Suprapubic skin (tissue), 4 donors: ENCODE measurements around the gene FGF3. TPM values are rescaled to one million over a fixed set of nuclear protein-coding genes. Genes with fewer than 3 reads are reported as not detected.

ENCODE experiments used
- DNase-seq, 2 donors: peaks; one replicate each; pipeline ENCODE4 v3.0.0-alpha.2; 2019; ENCODE audit warnings: low spot score in 2 of 2
- H3K27ac ChIP-seq: fragments of 200-600 bp; sonication (generic); one replicate; pipeline ENCODE4 v1.5.1; 2019
- H3K27me3 ChIP-seq: fragments of 200-600 bp; sonication (generic); one replicate; pipeline ENCODE4 v1.5.1; 2019
- H3K36me3 ChIP-seq: fragments of 200-600 bp; sonication (generic); one replicate; pipeline ENCODE4 v1.5.1; 2019
- H3K4me1 ChIP-seq: fragments of 200-600 bp; sonication (generic); one replicate; pipeline ENCODE4 v1.5.1; 2019
- H3K4me3 ChIP-seq: fragments of 200-600 bp; sonication (generic); one replicate; pipeline ENCODE4 v1.5.1; 2019; ENCODE audit warnings: mild to moderate bottlenecking
- H3K9me3 ChIP-seq: fragments of 200-600 bp; sonication (generic); one replicate; pipeline ENCODE4 v1.5.1; 2019
- CTCF ChIP-seq, 2 donors: fragments of 200-600 bp in 1 of 2; fragments of 450-650 bp in 1 of 2; sonication (generic) in 1 of 2; IDR thresholded peaks; one replicate each; pipeline ENCODE4 v1.5.1; 2016 to 2019; ENCODE audit warnings: antibody characterized with exemption in 2 of 2, mild to moderate bottlenecking in 1 of 2, moderate library complexity in 1 of 2
- EP300 ChIP-seq: sonication (generic); formaldehyde crosslinking; IDR thresholded peaks from one replicate; pipeline ENCODE4 v1.6.1; 2017; ENCODE audit warnings: antibody characterized with exemption
- POLR2A ChIP-seq, 2 donors: fragments of 450-650 bp; IDR thresholded peaks; one replicate each; pipeline ENCODE4 v1.6.1; 2017; ENCODE audit warnings: antibody characterized with exemption in 2 of 2, mild to moderate bottlenecking in 2 of 2, moderate library complexity in 2 of 2
- POLR2AphosphoS5 ChIP-seq, 3 donors: sonication (generic); formaldehyde crosslinking; IDR thresholded peaks; one replicate each; pipeline ENCODE4 v1.6.1; 2017; ENCODE audit warnings: antibody characterized with exemption in 3 of 3
- WGBS: methylation state at CpG from one replicate; pipeline ENCODE4 v1.1.5; 2018; 5-methylcytosine and 5-hydroxymethylcytosine counted together
- total RNA-seq, 4 donors: library from RNA; depleted of rRNA; stranded (reverse); fragments of >200 nt; gene quantifications; one replicate each; pipeline ENCODE4 v1.1.0, GENCODE V29; 2016

Gene FGF3
- total RNA-seq, 4 donors from 2014 or later: not detected

GRCh38 chr11:69816671-69817070, 2.5 kb downstream of the FGF3 start:
- WGBS: 22% methylated on average over 12 of the region's 12 CpGs
- Histone ChIP-seq H3K27me3 (peaks cover 96% of the 10 kb centered on the region), H3K9me3 (no peaks in the 10 kb centered on the region), H3K27ac (no peak overlapping the region), H3K4me1 (peaks cover 7% of the 10 kb centered on the region), H3K4me3 (no peak overlapping the region), H3K36me3 (no peaks in the 10 kb centered on the region)
- DNase-seq: no peak
- no peak for TF ChIP-seq EP300

DNA sequence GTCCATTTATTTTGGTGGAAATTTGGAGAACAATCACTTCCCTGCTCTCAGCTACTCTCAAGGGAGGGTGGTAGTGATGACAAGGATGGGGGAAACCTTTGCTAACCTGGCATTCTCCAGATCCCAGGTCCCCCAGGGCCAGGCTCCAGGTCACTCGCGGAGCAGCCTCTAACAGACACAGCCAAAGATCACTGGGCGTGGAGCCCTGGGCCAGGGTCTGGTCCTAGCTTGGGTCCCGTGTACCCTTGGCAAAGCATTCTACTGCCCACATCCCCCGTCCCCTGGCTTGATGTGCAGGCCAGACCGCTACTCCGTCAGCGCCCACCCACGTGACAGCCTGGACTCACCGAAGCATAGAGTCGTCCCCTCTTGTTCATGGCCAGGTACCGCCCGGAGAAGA, 3.2 kb downstream of the FGF3 start:
- no peaks in the 10 kb centered on the region for H3K9me3 ChIP-seq
- TF ChIP-seq CTCF (IDR thresholded peaks at IDR 0.05): no peak
- no peak for TF ChIP-seq EP300
- no peak for TF ChIP-seq POLR2AphosphoS5 (IDR thresholded peaks at IDR 0.05)
- no peak for TF ChIP-seq POLR2A (IDR thresholded peaks at IDR 0.05)
- H3K27ac ChIP-seq: no peak overlapping the region
- H3K4me3 ChIP-seq: no peak overlapping the region
- 86% methylated on average over 12 of the region's 13 CpGs for WGBS
- H3K4me1 ChIP-seq: peaks cover 7% of the 10 kb centered on the region
- no peaks in the 10 kb centered on the region for H3K36me3 ChIP-seq
- H3K27me3 ChIP-seq: peaks cover 92% of the 10 kb centered on the region
- no peak for DNase-seq

DNA sequence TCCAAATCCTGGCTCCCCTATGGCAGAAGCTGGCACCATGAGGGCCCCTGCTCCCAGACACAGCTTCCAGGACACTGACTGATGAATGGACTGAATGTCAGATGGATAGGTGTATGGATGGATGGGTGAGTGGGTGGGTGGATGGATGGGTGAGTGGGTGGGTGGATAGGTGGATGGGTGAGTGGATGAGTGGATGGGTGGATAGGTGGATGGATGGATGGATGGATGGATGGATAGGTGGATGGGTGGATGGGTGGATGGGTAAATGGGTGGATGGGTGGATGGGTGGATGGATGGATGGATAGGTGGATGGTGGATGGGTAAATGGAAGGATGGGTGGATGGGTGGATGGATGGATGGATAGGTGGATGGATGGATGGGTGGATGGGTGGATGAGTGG, 4.3 kb downstream of the FGF3 start:
- TF ChIP-seq POLR2AphosphoS5 (IDR thresholded peaks at IDR 0.05): no peak
- no peak for TF ChIP-seq CTCF (IDR thresholded peaks at IDR 0.05)
- TF ChIP-seq EP300: no peak
- TF ChIP-seq POLR2A (IDR thresholded peaks at IDR 0.05): no peak
- Histone ChIP-seq H3K27ac (no peak overlapping the region), H3K9me3 (no peaks in the 10 kb centered on the region), H3K4me3 (no peak overlapping the region), H3K4me1 (peaks cover 7% of the 10 kb centered on the region), H3K27me3 (peaks cover 92% of the 10 kb centered on the region), H3K36me3 (no peaks in the 10 kb centered on the region)
- DNase-seq: no peak

GRCh38 chr11:69814411-69814810, 4.8 kb downstream of the FGF3 start:
- DNase-seq: no peak
- Histone ChIP-seq H3K27ac (no peak overlapping the region), H3K4me3 (no peak overlapping the region), H3K4me1 (peaks cover 7% of the 10 kb centered on the region), H3K9me3 (no peaks in the 10 kb centered on the region), H3K36me3 (no peaks in the 10 kb centered on the region), H3K27me3 (peaks cover 90% of the 10 kb centered on the region)
- TF ChIP-seq POLR2AphosphoS5 (IDR thresholded peaks at IDR 0.05) (no peak), POLR2A (IDR thresholded peaks at IDR 0.05) (no peak), CTCF (IDR thresholded peaks at IDR 0.05) (no peak), EP300 (no peak)
- 90% methylated on average over 1 of the region's 7 CpGs for WGBS

DNA sequence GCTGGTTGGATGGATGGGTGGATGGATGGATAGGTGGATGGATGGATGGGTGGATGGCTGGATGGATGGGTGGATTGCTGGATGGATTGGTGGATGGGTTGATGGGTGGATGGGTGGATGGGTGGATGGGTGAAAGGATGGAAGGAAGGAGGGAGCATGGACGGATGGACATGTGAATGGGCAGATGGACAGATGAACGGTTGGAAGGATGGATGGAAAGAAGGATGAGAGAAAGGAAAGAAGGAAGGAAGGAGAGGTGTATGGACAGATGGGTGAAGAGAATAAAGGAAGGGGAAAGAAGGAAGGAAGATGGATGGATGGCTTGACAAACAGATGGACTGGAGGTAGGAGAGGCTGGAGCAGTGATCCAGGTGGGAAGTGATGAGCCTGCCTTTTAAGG, 5.4 kb downstream of the FGF3 start:
- H3K36me3 ChIP-seq: no peaks in the 10 kb centered on the region
- no peak overlapping the region for H3K27ac ChIP-seq
- H3K27me3 ChIP-seq: peaks cover 89% of the 10 kb centered on the region
- DNase-seq: no peak
- no peak overlapping the region for H3K4me3 ChIP-seq
- TF ChIP-seq CTCF (IDR thresholded peaks at IDR 0.05): no peak
- no peak for TF ChIP-seq POLR2A (IDR thresholded peaks at IDR 0.05)
- TF ChIP-seq EP300: no peak
- TF ChIP-seq POLR2AphosphoS5 (IDR thresholded peaks at IDR 0.05): no peak
- H3K9me3 ChIP-seq: no peaks in the 10 kb centered on the region
- WGBS: 92% methylated on average over 2 of the region's 2 CpGs
- peaks cover 7% of the 10 kb centered on the region for H3K4me1 ChIP-seq

- 73% methylated on average over 3 of the region's 10 CpGs for WGBS
- H3K27me3 ChIP-seq: peaks cover 89% of the 10 kb centered on the region
- no peak overlapping the region for H3K4me3 ChIP-seq
Observed at GRCh38 chr11:69812946-69813345, 6.3 kb downstream of the FGF3 start.

More at GRCh38 chr11:69812946-69813345, 6.3 kb downstream of the FGF3 start:
- H3K36me3 ChIP-seq: no peaks in the 10 kb centered on the region
- no peak for TF ChIP-seq CTCF (IDR thresholded peaks at IDR 0.05)
- TF ChIP-seq POLR2AphosphoS5 (IDR thresholded peaks at IDR 0.05): no peak
- no peak for TF ChIP-seq POLR2A (IDR thresholded peaks at IDR 0.05)
- no peak for TF ChIP-seq EP300
- no peak overlapping the region for H3K27ac ChIP-seq
- no peaks in the 10 kb centered on the region for H3K9me3 ChIP-seq
- no peak for DNase-seq
- H3K4me1 ChIP-seq: peaks cover 7% of the 10 kb centered on the region
